GM21825 (cell line): ENCODE data around the gene TUBB4B.

Experiments
- ATAC-seq: cut with Tn5 transposase; IDR thresholded peaks from one replicate; pipeline ENCODE4 v1.9.1; 2021; ENCODE audit warnings: mild to moderate bottlenecking, moderate library complexity; ENCODE audit not compliant: unreplicated experiment

The TUBB4B gene

DNA sequence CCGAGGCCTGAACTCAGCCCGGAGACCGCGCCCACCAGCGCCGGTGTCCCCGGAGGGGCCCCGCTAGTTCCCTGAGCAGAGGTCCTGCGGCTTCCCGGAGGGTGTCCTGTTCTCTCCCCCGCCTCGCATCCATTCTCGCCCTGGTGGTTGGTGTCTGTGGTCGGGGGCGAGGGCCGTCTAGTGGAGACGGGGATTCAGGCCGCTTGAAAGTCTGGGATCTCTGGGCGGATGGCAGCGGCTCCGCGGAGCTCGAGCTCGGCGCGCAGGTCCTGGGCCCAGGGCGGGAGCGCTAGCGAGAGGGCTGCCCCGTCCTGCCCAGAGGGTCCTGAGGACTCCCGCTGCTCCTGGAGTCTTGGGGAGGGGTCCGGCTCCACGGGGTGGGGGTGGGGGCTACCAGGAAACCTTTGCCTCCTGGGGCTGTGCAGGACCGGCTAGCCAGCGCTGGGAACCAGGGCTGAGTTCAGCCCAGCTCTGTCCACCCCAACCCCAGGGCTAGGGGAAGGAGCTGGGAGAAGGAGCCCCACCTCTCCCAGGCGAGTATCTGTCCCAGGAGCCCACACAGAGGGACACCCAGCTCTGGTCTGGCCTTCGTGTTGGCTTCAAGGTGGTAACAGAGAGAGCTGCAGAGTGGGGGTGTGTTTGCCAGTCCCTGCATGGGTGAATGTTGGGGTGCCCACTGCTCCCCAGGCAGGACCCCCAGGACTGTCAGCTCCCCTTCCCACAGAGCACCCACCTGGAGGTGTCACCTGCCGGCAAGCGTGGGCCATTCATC is 40.4 kb downstream of the TUBB4B start:
- no peak for ATAC-seq

DNA sequence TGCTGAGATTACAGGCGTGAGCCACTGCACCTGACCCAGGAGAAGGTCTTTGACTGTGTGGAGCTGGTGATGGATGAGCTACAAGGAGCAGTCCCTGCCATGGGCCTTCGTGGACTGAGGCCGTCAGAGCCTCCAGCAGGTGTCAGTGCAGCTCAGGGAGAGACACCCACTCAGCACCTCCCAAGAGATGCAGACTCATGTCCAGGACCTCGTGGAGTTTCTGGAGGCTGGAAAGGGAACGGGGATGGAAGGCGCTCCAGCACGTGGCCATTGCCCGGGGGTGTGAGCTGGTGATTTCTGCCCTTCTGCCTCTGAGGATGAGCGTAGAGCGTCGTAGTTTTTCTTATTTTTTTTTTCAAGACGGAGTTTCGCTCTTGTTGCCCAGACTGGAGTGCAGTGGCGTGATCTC is 45.9 kb downstream of the TUBB4B start:
- no peak for ATAC-seq

DNA sequence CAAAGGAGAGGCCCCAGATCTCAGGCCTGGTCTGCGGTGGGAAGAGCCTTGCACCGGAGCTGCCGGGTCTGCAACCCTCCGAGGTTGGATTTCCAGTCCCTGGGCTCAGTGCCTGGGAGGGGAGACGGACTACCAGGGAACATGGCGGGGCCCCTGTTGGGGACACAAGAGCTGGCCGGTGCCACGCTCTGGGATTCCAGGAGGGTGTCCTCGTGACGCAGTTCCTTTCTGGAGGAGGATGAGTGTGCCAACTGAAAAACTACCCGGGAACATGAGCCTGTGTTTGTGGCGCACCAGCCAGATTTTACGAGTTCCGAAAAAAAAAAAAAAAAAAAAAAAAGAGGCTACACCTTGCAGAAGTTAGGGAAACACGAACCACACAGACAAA is 52.0 kb downstream of the TUBB4B start:
- ATAC-seq: no peak
